ENCODE results near the gene DOCK11. TPM values are rescaled to one million over a fixed set of nuclear protein-coding genes. Genes with fewer than 3 reads are reported as not detected.
A peak's percentile ranks its signal among the peaks of the same experiment; 100 is the strongest.
"Not testable (repeated sequence)": the region's sequence is repeated elsewhere in the genome, so short reads cannot be mapped to it uniquely, and the experiment has no call there.

The DOCK11 gene
- total RNA-seq, 1 experiment from 2014 or later, result 26.3 TPM

DNA sequence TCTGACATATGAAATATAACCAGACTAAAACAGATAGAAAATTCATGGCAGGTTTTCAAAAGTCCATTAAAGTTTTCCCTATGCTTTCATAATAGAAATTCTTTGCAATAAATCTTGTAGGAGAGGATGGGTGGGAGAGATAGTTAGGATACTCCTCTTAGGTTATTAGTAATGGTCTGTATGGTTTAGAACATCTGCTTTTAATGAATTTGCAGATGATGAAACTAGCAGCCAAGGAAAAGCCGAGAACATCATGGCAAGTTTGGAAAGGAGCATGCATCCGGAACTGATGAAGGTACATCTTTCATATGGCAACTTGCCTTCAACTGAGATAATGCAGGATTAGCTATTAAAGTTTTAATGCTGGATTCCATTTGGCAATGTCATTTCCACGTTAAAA lies 70.7 kb downstream of the DOCK11 start:
- DNase-seq (ENCODE audit: low read depth), result peak; percentile 35

DNA sequence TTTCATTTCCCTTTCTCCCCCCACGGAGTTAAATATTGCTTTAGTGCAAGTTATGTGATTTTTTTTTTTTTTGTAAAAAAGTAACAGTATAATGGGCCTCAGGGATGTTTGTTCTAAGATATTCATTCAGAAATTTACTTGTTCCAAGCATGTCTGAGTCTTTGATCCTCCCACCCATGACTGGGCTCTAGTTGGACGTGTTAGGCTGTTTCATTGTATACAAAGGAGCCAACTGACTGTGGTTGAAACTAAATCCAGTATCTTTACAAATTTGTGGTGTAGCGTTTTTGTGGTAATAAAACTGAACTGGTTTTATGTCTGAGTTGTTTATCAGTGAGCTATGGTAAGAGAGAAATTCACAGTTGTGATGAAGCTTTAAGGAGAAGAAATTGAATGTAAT lies 74.1 kb downstream of the DOCK11 start:
- DNase-seq (ENCODE audit: low read depth), result no peak

DNA sequence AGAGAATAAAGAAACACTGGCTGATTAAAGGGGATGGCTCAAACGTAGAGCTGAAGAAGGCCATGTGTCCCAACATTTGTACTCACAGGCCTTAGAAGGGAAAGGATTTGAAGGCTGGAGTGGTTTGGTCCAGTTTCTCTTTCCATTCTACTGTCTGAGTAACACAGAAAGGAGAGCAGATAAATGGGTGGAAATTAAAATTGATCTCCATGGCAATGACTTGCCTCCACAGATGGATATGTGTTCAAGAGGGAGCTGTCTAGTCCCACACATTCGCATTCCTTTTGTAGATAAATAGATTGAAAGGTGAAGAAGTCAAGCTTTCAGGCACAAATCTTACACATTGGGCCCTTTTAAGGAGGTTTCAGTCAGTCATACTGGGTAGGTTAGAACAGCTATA lies 74.6 kb downstream of the DOCK11 start:
- no peak for DNase-seq (ENCODE audit: low read depth)

DNA sequence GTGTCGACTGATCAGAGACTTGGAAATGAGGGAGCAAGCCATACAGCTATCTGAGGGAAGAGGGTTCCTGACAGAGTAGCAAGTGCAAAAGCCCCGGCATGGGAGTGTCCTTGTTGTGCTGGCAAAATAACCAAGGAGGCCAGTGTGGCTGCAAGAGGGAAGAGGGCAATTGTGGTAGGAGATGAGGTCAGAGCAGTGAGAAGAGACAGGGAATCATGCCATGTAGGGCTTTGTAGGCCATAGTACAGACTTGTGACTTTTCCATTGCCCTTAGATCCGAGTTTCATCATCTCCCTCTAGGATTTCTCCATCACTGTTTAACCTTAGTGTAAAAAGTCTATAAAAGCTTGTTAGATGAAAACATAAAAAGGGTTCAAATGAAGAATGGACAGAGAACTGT lies 76.2 kb downstream of the DOCK11 start:
- DNase-seq (ENCODE audit: low read depth), result no peak

DNA sequence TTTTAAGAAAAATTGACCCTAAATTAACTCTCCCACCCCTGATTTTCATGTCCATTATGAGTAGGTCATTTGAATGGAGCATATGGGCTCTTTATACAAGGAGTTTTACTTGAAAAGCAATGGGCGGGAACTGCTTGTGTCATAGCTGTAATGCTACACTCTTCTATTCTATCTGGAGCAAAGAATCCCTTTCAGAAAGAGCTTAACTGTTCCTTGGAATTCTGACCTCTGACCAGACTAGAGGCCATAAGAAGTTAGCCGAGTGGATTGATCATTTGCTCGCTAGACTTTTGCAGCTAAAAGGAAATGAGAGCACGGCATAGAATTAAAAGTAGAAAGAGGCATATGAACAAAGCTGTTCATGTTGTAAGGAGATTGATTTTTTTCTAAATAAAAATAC lies 79.1 kb downstream of the DOCK11 start:
- DNase-seq (ENCODE audit: low read depth), result no peak

DNA sequence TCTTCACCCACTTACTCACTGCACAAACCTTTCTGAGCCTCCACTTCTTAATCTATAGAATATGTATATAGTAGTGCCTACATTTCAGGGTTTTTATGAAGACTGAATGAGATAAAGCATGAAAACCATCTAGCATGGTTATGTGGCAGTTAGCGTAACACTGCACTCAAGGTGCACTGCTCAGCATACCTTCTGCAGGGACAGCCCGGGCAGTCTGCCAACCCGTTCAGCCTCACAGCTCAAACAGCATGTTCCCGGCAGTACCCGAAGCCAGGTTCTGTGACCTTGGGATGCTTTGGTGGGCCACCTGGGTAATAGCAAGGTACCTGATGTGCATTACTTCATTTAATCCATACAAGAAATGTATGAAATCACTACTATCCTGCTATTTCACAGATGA lies 81.4 kb downstream of the DOCK11 start:
- DNase-seq (ENCODE audit: low read depth), result no peak

DNA sequence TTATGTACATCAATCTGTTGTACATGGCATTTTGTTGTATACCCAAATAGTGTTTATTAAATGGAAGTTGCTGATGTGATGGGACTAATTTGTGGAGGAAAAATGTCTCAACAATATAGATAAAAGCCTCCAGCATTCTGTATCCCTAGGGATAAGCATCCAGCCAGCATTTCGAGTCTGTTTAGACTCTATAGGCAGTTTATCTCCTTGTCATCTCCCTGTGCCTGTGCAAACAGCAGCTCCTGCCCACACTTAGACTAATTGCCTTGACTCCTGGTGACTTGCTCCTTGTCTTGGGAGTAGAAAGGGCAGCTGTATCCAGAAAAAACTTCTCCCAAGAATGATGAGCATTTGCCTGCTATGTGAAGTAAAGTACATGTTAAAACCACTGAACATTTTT lies 83.8 kb downstream of the DOCK11 start:
- no peak for DNase-seq (ENCODE audit: low read depth)

DNA sequence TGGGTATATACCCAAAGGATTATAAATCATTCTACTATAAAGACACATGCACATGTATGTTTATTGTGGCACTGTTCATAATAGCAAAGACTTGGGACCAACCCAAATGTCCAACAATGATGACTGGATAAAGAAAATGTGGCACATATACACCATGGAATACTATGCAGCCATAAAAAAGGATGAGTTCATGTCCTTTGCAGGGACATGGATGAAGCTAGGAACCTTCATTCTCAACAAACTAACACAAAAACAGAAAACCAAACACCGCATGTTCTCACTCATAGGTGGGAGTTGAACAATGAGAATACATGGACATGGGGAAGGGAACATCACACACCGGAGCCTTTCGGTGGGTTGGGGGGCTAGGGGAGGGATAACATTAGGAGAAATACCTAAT lies 87.3 kb downstream of the DOCK11 start:
- not testable (repeated sequence) for DNase-seq (ENCODE audit: low read depth)

DNA sequence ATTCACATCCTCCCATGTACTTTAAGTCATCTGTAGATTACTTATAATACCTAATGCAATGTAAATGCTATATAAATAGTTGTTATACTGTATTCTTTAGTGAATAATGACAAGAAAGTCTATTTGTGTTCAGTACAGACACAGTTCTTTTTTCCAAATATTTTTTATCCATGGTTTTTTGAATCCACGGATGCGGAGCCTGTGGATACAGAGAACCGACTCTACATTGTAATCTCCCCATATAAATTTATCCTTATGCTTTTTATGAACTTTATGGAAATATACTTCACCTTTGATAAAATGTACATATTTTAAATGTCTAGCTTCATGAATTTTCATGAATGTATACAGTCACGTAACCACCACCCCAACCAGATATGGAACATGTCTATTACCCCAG lies 88.2 kb downstream of the DOCK11 start:
- no peak for DNase-seq (ENCODE audit: low read depth)

DNA sequence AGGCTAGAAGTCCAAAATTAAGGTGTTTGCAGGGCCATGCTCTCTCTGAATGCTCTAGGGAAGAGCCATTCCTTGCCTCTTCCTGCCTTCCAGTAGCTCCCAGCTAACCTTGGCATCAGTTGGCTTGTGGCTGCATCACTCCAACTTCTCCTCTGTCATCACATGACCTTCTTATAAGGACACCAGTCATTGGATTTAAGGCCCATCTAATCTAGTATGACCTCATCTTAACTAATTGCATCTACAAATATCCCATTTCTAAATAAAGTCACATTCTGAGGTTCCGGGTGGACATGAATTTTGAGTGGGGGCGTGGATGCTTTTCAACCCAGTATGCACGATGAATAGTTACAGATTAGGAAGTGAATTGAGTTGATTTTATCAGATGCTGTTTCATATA lies 89.7 kb downstream of the DOCK11 start:
- no peak for DNase-seq (ENCODE audit: low read depth)

DNA sequence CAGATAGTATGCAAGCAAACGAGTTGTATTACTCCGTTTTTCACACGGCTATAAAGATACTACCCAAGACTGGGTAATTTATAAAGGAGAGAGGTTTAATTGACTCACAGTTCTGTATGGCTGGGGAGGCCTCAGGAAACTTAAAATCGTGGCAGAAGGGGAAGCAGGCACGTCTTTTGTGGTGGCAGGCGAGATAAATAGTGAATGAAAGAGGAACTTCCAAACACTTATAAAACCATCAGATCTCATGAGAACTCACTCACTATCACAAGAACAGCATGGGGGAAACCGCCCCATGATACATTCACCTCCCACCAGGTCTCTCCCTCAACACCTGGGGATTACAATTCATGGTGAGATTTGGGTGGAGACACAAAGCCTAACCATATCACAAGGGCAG lies 90.6 kb downstream of the DOCK11 start:
- DNase-seq (ENCODE audit: low read depth), result not testable (repeated sequence)

DNA sequence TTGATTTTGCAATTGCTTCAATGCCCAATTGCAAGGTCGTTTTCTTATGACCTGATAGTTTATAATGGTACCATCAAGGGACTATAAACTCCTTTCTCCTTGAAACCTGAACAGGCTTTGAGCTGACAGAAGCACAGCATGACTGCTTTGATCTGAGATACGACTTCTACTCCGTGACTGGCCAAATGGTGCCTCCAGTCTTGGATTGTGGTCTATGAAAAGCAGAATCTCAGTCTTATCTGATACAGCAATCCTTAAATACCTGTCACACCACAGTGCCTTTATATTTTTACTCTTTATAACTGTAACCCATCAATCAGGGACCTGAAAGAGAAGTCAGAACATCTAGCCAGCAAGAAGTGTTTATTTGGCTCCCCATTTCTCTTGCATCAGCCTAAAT lies 93.1 kb downstream of the DOCK11 start:
- DNase-seq (ENCODE audit: low read depth), result no peak

DNA sequence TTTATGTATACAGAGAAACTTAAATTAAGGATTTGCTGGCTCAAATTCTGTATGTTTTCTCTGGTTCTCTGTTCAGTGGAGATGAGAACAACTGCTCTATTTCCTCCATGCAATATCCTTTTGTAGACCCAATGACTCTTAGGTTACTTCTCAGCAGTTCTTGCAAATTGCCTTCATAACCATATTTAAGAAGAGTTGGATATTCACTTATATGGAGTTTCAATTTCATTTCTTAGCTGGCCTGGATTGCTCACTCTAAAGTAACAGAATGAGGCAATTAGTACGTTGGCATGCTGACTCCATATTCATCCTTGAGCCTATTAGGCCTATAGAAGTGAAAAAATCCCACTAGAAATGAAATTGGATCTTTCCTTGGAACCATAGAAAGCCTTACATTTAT lies 93.6 kb downstream of the DOCK11 start:
- DNase-seq (ENCODE audit: low read depth), result no peak

DNA sequence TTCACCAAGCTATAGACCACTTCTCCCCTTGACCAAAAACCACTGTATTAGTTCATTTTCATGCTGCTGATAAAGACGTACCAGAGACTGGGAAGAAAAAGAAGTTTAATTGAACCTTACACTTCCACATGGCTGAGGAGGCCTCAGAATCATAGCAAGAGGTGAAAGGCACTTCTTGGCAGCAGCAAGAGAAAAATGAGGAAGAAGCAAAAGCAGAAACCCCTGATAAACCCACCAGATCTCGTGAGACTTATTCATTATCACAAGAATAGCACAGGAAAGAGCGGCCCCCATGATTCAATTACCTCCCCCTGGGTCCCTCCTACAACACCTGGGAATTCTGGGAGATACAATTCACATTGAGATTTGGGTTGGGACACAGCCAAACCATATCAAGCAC lies 97.8 kb downstream of the DOCK11 start:
- DNase-seq (ENCODE audit: low read depth), result no peak

DNA sequence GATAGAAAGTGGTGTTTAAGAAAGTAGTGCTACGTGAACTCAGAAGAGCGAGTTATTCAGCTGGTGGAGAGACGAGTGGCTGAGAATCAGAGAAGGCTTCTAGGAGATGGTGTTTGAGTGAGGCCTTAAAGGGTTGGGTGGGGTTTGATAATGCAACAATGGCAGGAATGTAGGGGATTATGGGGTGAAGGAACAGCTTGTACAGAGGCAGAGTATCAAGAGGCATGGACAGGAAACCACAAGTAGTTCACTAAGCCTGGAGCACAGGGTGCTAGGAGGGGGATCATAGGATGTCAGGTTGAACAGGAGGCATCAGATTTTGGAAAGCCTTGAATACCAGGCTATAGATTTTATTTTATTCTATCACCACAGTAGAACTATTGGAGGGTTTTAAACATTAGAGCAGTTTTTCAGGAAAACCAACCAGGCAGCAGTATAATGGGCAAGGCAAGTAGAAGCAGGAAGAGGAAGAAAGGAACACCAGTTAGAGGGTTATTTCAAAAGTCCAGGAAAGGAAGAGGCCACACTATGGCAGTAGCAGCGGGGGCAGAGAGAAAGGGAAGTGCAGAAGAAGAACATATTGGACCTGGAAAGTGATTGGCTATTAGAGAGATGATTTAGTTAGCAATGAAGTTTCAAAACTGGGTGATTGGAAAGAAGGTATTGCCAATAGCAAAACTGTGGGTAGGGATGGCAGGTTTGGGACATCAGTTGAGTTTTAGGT lies 99.2 kb downstream of the DOCK11 start:
- DNase-seq (ENCODE audit: low read depth), result no peak

DNA sequence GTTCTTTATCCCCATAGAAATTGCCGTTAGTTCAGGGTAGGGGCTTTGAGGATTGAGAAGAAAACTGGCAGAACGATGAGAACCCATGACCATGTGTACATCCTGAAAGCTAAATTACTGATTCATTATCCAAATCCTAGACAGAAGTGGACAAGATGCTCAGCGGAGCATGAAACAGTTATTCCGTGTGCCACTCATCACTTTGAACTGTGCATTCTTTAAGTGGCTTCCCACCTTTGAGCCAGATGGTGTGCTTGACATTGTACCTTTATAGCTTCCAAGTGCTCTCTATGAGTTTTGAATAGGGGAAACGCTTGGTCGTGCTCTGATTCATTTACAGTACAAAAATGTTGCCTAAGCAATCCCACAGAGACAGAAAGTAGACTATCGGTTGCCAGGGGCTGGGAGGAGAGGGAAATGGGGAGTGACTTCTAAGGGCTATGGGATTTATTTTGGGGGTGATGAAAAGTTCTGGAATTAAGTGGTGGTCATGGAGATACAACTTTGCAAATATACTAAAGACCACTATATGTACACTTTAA lies 100.0 kb downstream of the DOCK11 start:
- DNase-seq (ENCODE audit: low read depth), result no peak

DNA sequence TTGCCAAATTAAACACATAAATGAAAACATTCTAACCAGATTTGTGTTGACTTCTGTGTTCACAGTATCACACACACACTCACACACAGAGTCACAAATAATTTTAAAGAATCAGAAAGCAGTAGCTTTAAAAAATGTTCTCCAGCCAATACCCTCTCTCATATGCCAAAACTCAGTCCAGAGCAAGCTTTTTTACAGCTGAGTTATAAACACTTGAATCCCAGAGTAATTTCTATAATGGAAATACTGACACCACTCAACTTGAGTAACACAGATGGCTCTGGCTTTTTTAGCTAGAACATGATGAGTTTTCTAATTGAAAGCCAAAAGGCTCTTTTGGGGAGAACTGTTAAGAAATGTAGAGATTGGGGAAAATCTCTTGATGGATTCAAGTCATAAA lies 100.8 kb downstream of the DOCK11 start:
- no peak for DNase-seq (ENCODE audit: low read depth)

DNA sequence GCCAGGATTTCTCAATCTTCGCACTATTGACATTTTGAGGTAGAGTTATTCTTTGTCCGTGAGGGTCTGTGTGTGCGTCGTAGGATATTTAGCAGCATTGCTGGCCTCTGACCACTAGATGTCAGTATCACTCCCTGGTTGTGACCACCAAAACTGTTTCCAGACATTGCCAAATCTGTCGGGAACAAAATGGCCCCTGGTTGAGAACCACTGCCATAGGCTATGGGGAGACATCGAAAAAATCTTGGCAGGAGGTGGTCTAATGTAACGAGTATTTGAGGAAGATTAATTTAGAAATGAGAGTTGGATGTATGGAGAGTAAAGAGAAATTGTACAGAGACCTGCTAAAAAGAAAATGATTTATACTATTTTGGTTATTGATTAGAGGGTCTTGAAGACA lies 108.4 kb downstream of the DOCK11 start:
- peak; percentile 52 for DNase-seq (ENCODE audit: low read depth)

DNA sequence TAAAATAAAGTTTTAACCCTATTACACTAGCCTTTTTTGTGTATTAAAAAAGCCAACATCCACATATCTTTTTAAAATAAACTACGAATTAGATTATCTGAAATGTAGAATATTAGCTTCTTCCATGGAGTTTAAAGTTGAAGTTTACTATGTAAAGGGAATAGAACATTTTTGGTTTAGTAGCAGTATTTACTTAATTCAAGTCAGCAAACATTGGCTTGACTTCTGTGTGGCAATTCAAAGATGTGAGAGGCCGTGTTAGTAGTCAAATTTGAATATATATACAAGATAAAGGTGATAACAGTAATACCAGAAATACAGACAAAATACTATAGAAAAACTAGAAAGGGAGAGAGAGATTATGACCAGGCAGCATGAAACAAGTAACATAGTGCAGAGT lies 116.7 kb downstream of the DOCK11 start:
- no peak for DNase-seq (ENCODE audit: low read depth)

DNA sequence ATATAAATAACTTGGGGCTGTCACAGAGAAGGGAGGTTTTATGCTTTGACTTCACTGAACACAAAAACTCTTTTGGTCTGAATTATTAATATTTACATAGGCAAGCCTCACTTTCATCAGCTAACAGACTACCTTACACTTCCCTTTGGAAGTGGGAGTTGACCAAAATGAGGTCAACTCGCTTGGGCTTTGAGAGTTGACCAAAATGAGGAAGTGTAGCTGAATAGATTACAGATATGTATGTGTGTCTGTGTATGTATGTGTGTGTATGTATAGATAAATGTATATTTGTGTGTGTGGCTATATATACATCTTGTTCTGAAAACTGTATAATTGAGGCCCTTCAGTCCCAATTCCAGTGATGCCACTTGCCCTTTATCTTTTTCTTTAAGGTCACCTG lies 118.5 kb downstream of the DOCK11 start:
- DNase-seq (ENCODE audit: low read depth), result no peak

DNA sequence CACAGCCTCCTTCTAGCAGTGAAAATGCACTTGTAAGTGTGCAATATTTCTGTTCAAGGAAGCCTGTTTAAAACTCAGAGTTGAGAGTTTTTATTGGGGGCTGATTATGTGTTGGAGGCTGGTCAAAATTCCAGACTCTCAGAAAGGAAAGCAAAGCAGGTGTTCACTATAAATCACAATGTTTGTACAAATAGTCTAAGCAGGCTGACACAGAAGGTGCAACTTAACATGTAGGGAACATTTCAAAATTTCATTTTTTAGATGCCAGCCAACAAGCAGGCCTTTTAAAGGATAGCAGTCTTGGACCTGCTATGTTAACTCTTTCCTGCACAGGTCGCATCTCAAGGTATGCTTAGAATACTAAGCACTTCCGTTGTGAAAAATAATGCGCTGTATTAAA lies 119.5 kb downstream of the DOCK11 start:
- no peak for DNase-seq (ENCODE audit: low read depth)

DNA sequence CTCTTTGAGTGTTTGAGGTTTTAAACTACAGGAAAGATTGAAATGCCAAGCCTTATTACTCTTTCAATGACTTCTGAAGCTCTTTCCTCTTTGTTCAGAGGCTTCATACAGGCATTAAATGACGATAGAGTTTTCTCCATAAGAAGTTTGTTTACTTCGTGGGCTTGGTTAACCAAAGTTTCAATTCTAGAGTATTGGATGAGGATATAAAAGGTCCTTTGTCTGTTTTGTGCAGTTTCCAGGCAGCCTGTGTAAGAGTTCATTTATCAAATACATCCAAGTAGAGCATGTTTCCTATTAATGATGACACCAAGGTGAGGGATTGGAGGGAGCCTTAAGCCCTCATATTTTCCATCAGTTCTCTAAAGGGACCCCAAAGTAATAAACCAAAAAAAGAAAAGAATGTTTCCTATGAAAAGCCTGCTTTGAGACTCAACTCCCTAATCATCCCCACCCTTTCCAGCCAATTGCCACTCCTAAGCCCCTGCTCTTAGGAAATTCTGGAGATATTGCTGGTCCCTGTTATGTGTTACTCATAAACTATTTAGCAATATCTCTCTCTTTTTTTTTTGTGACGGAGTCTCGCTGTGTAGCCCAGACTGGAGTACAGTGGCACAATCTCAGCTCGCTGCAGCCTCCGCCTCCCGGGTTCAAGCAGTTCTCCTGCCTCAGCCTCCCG lies 125.6 kb downstream of the DOCK11 start:
- no peak for DNase-seq (ENCODE audit: low read depth)

DNA sequence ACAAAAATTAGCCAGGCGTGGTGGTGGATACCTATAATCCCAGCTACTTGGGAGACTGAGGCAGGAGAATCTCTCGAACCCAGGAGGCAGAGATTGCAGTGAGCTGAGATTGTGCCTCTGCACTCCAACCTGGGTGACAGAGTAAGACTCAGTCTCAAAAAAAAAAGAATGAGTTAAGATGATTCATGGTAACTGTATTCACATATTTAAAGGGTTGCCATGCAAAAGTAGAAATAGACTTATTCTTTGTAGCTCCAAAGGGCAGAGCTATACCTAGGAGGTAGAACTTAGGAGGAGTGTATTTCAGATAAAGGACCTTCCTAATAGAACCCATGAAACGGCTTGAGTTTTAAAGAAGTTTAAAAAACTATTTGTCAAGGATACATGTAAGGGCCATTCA lies 127.4 kb downstream of the DOCK11 start:
- DNase-seq (ENCODE audit: low read depth), result no peak

DNA sequence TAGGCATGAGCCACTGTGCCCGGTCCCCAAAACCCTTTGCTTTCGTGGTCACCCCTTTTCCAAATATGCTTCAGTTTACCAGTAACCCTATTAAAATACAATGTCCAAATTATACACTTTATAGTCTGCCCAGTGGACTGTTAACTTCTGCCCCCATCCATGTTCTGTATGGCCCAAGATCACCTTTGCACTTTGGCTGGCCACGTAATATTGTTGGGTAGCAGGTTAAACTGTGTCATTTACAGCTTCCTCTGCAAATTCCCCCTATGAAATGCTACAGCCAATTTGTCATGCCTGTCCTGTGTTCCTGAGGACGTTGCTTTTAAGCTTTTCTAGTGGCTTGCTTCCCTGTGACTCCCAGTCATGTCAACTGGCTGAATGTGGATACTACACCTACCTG lies 130.7 kb downstream of the DOCK11 start:
- DNase-seq (ENCODE audit: low read depth), result no peak

Data from RPMI7951 (cell line).